Measurements from ENCODE around the gene PRR5.

The PRR5 gene

GRCh38 chr22:44692662-44693007 lies 9.4 kb upstream of the PRR5 start:
- no peak for DNase-seq (ENCODE audit: low read depth in 1 of 2, low spot score in 1 of 2)

- DNase-seq (ENCODE audit: low read depth in 1 of 2, low spot score in 1 of 2), result no peak
Measured at GRCh38 chr22:44693145-44693544, 8.9 kb upstream of the PRR5 start.

- DNase-seq (ENCODE audit: low read depth in 1 of 2, low spot score in 1 of 2), result no peak
Measured at GRCh38 chr22:44693756-44694155, 8.2 kb upstream of the PRR5 start.

- peak; percentile 78 for DNase-seq (ENCODE audit: low read depth in 1 of 2, low spot score in 1 of 2)
Measured at GRCh38 chr22:44697423-44698141, 4.4 kb upstream of the PRR5 start.

GRCh38 chr22:44698531-44699421 lies 3.2 kb upstream of the PRR5 start:
- DNase-seq (ENCODE audit: low read depth in 1 of 2, low spot score in 1 of 2), result no peak

GRCh38 chr22:44700456-44700855 lies 1.5 kb upstream of the PRR5 start:
- no peak for DNase-seq (ENCODE audit: low read depth in 1 of 2, low spot score in 1 of 2)

GRCh38 chr22:44701187-44701790 lies 715 bp upstream of the PRR5 start:
- DNase-seq (ENCODE audit: low read depth in 1 of 2, low spot score in 1 of 2), result no peak

- peak in 1 of 2 donors; percentile 15 for DNase-seq (ENCODE audit: low read depth in 1 of 2, low spot score in 1 of 2)
Measured at GRCh38 chr22:44702479-44703198, 635 bp downstream of the PRR5 start.

GRCh38 chr22:44703255-44703870 lies 1.4 kb downstream of the PRR5 start:
- no peak for DNase-seq (ENCODE audit: low read depth in 1 of 2, low spot score in 1 of 2)

- no peak for DNase-seq (ENCODE audit: low read depth in 1 of 2, low spot score in 1 of 2)
Measured at GRCh38 chr22:44704159-44705021, 2.4 kb downstream of the PRR5 start.

- DNase-seq (ENCODE audit: low read depth in 1 of 2, low spot score in 1 of 2), result no peak
Measured at GRCh38 chr22:44705022-44705297, 3.0 kb downstream of the PRR5 start.

- no peak for DNase-seq (ENCODE audit: low read depth in 1 of 2, low spot score in 1 of 2)
Measured at GRCh38 chr22:44706488-44706887, 4.5 kb downstream of the PRR5 start.

GRCh38 chr22:44707178-44707577 lies 5.2 kb downstream of the PRR5 start:
- DNase-seq (ENCODE audit: low read depth in 1 of 2, low spot score in 1 of 2), result no peak

GRCh38 chr22:44707752-44708151 lies 5.7 kb downstream of the PRR5 start:
- DNase-seq (ENCODE audit: low read depth in 1 of 2, low spot score in 1 of 2), result no peak

- no peak for DNase-seq (ENCODE audit: low read depth in 1 of 2, low spot score in 1 of 2)
Measured at GRCh38 chr22:44709881-44710392, 7.9 kb downstream of the PRR5 start.

- no peak for DNase-seq (ENCODE audit: low read depth in 1 of 2, low spot score in 1 of 2)
Measured at GRCh38 chr22:44710474-44711240, 8.7 kb downstream of the PRR5 start.

- no peak for DNase-seq (ENCODE audit: low read depth in 1 of 2, low spot score in 1 of 2)
Measured at GRCh38 chr22:44711241-44711560, 9.2 kb downstream of the PRR5 start.

- no peak for DNase-seq (ENCODE audit: low read depth in 1 of 2, low spot score in 1 of 2)
Measured at GRCh38 chr22:44711690-44712555, 9.9 kb downstream of the PRR5 start.

GRCh38 chr22:44712962-44713361 lies 11.0 kb downstream of the PRR5 start:
- no peak for DNase-seq (ENCODE audit: low read depth in 1 of 2, low spot score in 1 of 2)

All from activated T-helper 1 cell treated with anti-CD3 and anti-CD28 coated beads, Interleukin-2, amount 50 U/mL, for 16 hours (primary cell).